IPS-18c (cell line): ENCODE measurements around the gene CRAT.

ENCODE experiments used
- H3K4me3 ChIP-seq: 2 replicates; pipeline ENCODE4 v1.7.0; 2013; ENCODE audit warnings: low read depth, mild to moderate bottlenecking, low read length, moderate library complexity; ENCODE audit not compliant: insufficient read depth
- H3K9me3 ChIP-seq: one replicate; pipeline ENCODE4 v1.6.1; 2013; ENCODE audit warnings: mild to moderate bottlenecking, low read length, moderate library complexity; ENCODE audit not compliant: control insufficient read depth, insufficient read depth

CRAT gene

DNA sequence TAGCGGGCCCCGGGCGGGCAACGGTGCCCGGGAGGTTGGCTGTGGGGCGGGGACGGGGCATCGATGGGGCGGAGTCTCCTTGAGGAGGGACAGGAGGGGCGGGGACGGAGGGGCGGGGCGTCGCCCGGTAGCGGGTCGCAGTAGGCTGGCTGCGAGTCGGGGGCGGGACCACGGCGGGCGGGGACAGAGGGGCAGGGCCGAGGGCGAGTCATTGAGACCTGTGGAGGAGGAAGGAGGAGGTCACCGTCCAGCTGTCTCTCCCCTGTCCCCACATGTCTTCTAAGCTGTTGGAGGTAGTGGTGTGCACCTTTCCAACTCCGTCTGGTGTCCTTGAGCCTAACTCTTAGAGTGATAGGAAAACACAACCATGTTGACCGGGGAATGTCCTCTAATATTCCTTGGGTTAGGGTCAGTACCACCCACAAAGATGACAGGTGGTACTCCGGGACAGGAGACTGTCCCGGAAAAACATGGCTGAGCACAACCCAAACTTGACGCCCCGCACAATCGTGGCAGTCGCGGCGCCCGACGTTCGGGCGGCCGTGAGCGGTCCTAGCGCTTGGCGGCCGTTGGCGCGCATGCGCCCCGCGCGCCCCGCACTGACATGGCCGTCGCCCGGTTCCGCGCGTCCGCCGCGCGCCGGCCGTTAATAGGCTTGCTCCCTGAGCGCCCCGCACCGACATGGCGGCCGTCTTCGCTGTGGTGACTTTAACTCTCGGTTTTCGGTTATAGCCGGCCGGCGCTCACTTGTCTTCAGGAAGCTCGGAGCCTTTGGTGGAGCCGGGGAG lies at the start of gene CRAT, which contains the start of gene PTPA:
Gene CRAT, minus strand, starts transcription at position 54 of the 788 bp plus-strand sequence. CDS start 284 bp downstream, outside the sequence.
Gene PTPA, plus strand, starts transcription at position 676 of the 788 bp plus-strand sequence. CDS start 186 bp downstream, outside the sequence.
- H3K4me3 ChIP-seq, result peak within 1 kb of the TSS; percentile 67
- no peaks in the 10 kb centered on the region for H3K9me3 ChIP-seq

DNA sequence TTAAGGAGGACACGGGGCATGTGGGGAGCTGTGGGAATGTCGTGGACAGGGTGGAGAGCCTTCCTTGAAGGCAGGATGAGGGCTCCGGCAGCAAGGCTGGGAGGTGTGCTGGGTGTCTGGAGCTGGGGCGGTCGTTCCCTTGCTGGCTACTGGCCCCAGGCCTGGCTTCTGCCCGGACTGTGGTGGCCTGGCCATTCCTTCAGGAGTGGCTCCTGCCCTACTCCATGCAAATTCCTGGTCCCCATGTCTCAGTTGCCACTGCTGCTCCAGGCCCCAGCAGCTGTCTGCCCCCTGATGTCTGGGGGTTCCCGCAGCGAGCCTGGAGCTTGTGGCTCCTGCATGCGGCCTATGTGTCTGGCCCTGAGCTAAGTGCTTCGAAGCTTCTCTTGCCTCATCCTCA lies 45.6 kb upstream of the CRAT start:
- Histone ChIP-seq H3K9me3 (no peaks in the 10 kb centered on the region), H3K4me3 (no peak overlapping the region)

GRCh38 chr9:129154866-129155477 lies 44.4 kb upstream of the CRAT start:
- Histone ChIP-seq H3K9me3 (no peaks in the 10 kb centered on the region), H3K4me3 (no peak overlapping the region)

- H3K4me3 ChIP-seq, result no peak overlapping the region
Observed at GRCh38 chr9:129151469-129151868, 40.9 kb upstream of the CRAT start.

GRCh38 chr9:129150672-129151211 lies 40.1 kb upstream of the CRAT start:
- Histone ChIP-seq H3K4me3 (no peak overlapping the region), H3K9me3 (no peaks in the 10 kb centered on the region)

More at GRCh38 chr9:129151469-129151868, 40.9 kb upstream of the CRAT start:
- no peaks in the 10 kb centered on the region for H3K9me3 ChIP-seq

DNA sequence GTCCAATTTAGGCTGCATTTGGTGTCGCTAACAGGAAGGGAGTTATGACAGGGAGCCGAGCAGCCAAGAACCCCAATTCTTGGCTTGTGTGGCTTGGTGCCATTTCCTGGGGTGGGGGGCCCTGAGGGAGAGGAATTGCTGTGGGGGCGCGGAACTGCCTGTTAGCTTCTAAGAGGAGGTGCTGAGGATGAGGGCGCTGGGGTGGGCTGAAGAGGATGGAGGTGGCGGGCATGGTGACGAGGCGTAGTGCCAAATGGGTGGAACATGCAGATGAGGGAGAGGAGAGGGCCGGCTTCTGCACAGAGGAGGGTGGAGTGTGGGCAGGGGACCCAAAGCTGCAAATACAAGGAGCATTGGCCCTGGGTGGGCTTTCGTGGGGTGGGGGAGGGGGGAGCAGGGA lies 39.5 kb upstream of the CRAT start:
- Histone ChIP-seq H3K4me3 (no peak overlapping the region), H3K9me3 (no peaks in the 10 kb centered on the region)

- no peak overlapping the region for H3K4me3 ChIP-seq
- H3K9me3 ChIP-seq, result no peaks in the 10 kb centered on the region
Observed at GRCh38 chr9:129149442-129149841, 38.8 kb upstream of the CRAT start.

GRCh38 chr9:129148463-129149204 lies 38.0 kb upstream of the CRAT start:
- no peaks in the 10 kb centered on the region for H3K9me3 ChIP-seq
- H3K4me3 ChIP-seq, result no peak overlapping the region

GRCh38 chr9:129146441-129146941 lies 35.9 kb upstream of the CRAT start:
- Histone ChIP-seq H3K4me3 (no peak overlapping the region), H3K9me3 (no peaks in the 10 kb centered on the region)

DNA sequence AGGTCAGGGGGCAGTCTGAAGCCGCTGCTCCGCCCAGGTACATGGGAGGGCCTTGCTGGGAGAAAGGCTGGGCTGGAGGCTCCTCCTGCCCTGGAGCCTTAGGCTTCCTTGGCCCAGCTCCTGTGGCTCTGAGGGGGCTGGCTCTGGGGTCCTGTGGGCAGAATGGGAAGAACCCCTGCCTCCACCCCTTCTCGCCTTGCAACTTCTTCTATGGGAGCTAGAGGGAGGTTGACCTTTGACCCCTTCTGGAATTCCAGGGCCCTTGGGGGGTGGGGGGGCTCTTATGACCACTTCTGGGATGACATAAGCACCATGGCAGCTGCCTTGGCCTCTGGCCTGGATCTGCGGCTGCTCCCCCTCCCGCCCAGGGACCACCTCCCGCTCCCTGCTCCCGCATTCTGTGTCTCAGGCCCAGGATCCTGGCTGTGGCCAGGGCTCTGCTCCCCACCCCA lies 35.3 kb upstream of the CRAT start:
- Histone ChIP-seq H3K9me3 (no peaks in the 10 kb centered on the region), H3K4me3 (no peak overlapping the region)

- no peak overlapping the region; the same call in 1 of the 2 replicates for H3K4me3 ChIP-seq
- no peaks in the 10 kb centered on the region for H3K9me3 ChIP-seq
Observed at GRCh38 chr9:129145316-129145715, 34.7 kb upstream of the CRAT start.

DNA sequence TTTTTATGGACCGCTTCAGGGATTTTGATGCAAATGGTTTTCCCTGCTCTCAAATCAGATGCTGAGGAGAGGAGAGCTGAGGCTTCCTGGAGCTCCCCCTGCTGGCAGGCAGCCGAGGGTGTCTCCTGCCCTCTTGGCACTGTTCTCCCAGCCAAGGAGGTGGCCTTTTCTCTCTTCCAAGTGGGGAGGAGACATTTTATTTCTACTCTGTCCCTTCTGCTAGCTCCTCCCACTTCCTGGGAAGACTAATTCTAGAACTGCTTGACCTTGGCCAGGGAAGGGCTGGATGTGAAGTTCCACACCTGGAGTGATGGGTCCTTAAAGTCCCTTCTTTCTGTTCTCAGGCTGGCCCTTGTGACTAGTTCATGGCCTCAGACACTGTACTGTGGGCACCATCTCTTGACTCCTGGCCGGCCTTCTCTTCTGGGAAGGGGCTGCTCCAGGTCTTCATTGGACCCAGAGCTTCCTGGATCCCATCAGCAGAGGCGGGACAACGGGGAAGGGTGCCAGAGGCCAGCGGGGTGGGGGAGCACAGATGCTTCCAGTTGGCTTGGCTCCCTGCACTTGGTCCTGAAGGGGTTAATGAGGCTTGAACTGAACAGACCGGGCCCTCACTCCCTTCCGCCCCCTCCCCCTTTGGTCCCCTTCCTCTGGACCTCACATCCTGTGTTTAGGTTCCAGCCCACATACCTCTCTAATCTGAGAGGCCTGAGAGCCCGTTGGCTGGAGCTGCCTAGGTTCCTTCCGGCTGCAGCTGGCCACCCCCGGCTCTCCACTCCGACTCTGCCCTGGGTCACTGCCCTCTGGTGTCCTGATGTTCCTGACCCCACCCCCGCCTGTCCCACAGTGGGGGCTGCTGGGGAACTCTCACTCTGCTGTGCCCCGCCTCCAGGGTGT lies 32.7 kb upstream of the CRAT start:
- no peak overlapping the region for H3K4me3 ChIP-seq
- no peaks in the 10 kb centered on the region for H3K9me3 ChIP-seq

DNA sequence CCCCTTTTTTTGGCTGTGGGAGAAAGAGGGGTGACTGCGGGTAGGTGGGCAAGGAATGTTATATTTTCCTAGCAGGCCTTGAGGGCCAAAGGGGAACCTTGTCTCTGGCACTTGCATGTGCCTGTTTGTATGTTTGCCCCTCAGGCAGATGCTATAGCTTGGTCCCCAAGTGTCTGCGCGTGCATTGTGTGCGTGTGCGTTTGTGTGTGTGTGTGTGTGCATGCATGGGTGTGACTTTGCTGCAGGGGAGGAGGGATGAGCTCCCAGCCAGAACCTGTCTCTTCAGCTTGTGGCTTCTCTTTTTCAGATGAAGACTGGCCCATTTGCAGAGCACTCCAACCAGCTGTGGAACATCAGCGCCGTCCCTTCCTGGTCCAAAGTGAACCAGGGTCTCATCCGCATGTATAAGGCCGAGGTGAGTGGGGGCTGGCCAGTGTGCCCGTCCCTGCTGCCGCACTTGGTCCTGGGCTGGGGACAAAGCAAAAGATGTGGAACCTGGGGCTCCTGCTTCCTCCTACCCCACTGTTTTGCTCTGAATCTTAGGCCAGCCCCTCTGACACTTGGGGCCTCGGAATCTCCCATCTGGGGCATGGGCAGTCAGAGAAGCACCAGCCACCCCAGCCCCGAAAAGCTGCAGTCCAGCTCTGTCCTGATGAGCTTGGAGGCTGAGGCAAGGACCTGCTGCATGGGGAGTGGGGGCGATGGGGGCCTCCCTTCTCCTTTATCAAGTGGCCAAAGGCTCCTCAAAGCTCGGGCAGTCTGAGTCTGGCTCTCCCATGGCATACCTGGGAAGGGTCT lies 31.7 kb upstream of the CRAT start:
- Histone ChIP-seq H3K4me3 (no peak overlapping the region), H3K9me3 (no peaks in the 10 kb centered on the region)

DNA sequence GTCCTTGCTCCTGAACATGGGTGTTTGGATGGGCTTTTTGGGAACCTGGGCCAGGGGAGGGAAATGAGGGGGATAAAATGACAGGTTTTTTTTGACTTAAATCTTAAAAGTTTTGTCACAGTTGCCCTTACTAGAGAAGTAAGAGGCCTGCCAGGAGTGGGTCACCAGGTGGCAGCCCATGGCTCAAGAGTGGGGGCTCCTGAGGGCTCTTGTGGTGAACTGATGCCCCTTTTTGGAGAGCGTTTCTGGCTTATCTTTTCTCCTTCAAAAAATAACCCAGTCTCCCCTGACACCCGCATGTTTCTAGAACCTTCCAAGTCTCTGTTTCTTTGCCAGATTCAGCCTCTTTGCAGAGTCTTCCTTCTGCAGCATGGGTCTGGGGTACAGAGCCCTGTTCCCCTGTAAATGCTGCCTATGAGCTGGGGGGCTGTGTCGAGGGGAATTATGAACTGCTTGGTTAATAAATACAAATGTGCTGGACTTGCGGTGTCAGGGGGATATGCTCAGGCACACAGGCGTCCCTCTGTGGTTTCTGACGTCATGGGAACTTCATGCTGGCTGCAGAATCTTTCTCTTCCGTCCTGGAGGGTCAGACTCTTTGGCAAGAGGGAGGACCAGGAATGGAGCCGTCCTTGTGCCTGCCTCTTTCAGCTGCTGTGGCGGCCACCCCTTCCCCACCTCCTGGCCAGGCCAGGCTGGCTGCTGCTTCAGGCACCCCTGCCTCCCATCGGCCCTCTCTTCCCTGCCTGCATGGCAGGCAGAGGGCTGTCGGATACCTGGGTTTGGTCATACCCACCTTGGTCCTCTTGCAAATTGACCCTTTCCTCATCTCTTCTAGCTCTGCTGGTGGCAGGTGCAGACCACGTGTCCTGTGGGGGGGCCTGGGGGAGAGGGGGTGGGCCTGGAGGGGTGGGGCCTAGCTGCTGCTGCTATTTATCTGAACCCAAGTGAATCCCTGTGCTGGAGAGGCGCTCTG lies 30.8 kb upstream of the CRAT start:
- Histone ChIP-seq H3K9me3 (no peaks in the 10 kb centered on the region), H3K4me3 (peak overlapping the region; percentile 34)
